Suprapubic skin (tissue), 4 donors: Measurements from ENCODE around the gene FOXRED1. TPM values are rescaled to one million over a fixed set of nuclear protein-coding genes. Genes with fewer than 3 reads are reported as not detected.

Experiments
- DNase-seq, 2 donors: peaks; one replicate each; pipeline ENCODE4 v3.0.0-alpha.2; 2019; ENCODE audit warnings: low spot score in 2 of 2
- H3K27ac ChIP-seq: fragments of 200-600 bp; sonication (generic); one replicate; pipeline ENCODE4 v1.5.1; 2019
- H3K27me3 ChIP-seq: fragments of 200-600 bp; sonication (generic); one replicate; pipeline ENCODE4 v1.5.1; 2019
- H3K36me3 ChIP-seq: fragments of 200-600 bp; sonication (generic); one replicate; pipeline ENCODE4 v1.5.1; 2019
- H3K4me1 ChIP-seq: fragments of 200-600 bp; sonication (generic); one replicate; pipeline ENCODE4 v1.5.1; 2019
- H3K4me3 ChIP-seq: fragments of 200-600 bp; sonication (generic); one replicate; pipeline ENCODE4 v1.5.1; 2019; ENCODE audit warnings: mild to moderate bottlenecking
- H3K9me3 ChIP-seq: fragments of 200-600 bp; sonication (generic); one replicate; pipeline ENCODE4 v1.5.1; 2019
- CTCF ChIP-seq, 2 donors: fragments of 200-600 bp in 1 of 2; fragments of 450-650 bp in 1 of 2; sonication (generic) in 1 of 2; IDR thresholded peaks; one replicate each; pipeline ENCODE4 v1.5.1; 2016 to 2019; ENCODE audit warnings: antibody characterized with exemption in 2 of 2, mild to moderate bottlenecking in 1 of 2, moderate library complexity in 1 of 2
- EP300 ChIP-seq: sonication (generic); formaldehyde crosslinking; IDR thresholded peaks from one replicate; pipeline ENCODE4 v1.6.1; 2017; ENCODE audit warnings: antibody characterized with exemption
- POLR2A ChIP-seq, 2 donors: fragments of 450-650 bp; IDR thresholded peaks; one replicate each; pipeline ENCODE4 v1.6.1; 2017; ENCODE audit warnings: antibody characterized with exemption in 2 of 2, mild to moderate bottlenecking in 2 of 2, moderate library complexity in 2 of 2
- POLR2AphosphoS5 ChIP-seq, 3 donors: sonication (generic); formaldehyde crosslinking; IDR thresholded peaks; one replicate each; pipeline ENCODE4 v1.6.1; 2017; ENCODE audit warnings: antibody characterized with exemption in 3 of 3
- WGBS: methylation state at CpG from one replicate; pipeline ENCODE4 v1.1.5; 2018; 5-methylcytosine and 5-hydroxymethylcytosine counted together
- total RNA-seq, 4 donors: library from RNA; depleted of rRNA; stranded (reverse); fragments of >200 nt; gene quantifications; one replicate each; pipeline ENCODE4 v1.1.0, GENCODE V29; 2016

Gene FOXRED1
- total RNA-seq, 4 donors from 2014 or later, result 7.7 to 22.9 (median 18.9) TPM

DNA sequence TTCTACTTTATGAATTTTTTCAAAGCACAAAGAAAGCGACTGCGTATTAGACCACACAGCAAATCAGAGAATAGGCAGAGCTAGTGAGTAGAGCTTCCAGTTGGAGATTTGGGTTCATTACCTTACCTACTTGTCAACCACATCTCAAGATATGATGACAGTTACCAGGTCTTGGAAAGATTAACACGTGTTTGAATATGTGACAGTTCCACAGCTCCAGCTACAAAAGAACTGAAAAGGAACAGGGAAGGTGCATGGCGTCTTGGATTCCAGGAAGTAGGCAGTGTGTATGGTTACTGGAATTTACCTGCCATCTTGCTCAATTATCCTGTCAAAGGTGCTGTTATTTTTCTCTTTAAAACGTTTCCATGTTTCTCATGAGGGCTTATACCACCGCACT lies 19.3 kb downstream of the FOXRED1 start:
- TF ChIP-seq POLR2AphosphoS5 (IDR thresholded peaks at IDR 0.05) (no peak), POLR2A (IDR thresholded peaks at IDR 0.05) (no peak), CTCF (IDR thresholded peaks at IDR 0.05) (no peak), EP300 (no peak)
- WGBS, result 85% methylated on average over 6 of the region's 6 CpGs
- H3K27me3 ChIP-seq, result no peaks in the 10 kb centered on the region
- no peak for DNase-seq
- no peak overlapping the region for H3K4me3 ChIP-seq
- H3K9me3 ChIP-seq, result no peaks in the 10 kb centered on the region
- H3K4me1 ChIP-seq, result peaks cover 17% of the 10 kb centered on the region
- no peak overlapping the region for H3K27ac ChIP-seq
- H3K36me3 ChIP-seq, result peaks cover 51% of the 10 kb centered on the region

DNA sequence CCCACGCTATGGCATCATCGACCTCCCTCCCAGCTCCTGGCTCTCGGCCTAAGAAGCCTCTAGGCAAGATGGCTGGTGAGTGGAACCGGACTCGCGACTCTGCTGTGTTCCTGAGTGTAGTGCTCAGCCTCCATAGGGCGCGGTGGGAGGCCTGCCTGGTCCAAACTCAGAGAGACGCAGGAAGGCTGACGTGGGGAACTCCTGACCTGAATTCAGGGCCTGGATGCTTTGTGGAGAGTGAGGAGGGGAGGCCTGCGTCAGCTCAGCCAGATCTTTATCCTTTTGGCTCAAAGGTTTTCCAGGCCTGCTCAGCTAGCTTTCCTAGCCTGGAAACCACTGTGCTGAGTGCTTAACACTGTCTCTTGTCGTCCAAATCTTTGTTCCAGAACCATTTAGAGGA lies 21.9 kb downstream of the FOXRED1 start:
- Histone ChIP-seq H3K27me3 (no peaks in the 10 kb centered on the region), H3K27ac (no peak overlapping the region), H3K36me3 (peaks cover 73% of the 10 kb centered on the region), H3K9me3 (no peaks in the 10 kb centered on the region), H3K4me3 (no peak overlapping the region), H3K4me1 (no peaks in the 10 kb centered on the region)
- TF ChIP-seq CTCF (IDR thresholded peaks at IDR 0.05) (no peak), POLR2A (IDR thresholded peaks at IDR 0.05) (no peak), POLR2AphosphoS5 (IDR thresholded peaks at IDR 0.05) (no peak), EP300 (no peak)
- no peak for DNase-seq
- WGBS, result 82% methylated on average over 12 of the region's 12 CpGs

DNA sequence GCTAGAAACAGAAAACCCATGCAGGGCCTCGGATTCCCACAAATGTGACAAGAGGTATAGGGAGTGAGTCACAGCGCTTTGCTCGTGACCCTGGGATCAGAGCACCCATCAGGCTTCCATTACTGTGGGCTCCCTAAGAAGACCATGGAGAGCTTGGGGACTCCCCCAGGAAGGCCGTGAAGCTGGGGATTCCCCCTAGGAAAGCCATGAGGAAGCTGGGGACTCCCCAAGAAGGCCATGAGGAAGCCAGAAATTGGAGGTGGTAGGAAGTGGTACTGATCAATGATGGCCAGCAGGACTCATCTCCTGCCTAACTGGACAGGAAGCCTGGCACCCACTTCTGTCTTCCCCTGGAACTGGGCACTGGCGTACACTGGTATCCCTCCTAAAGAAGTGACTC lies 24.8 kb downstream of the FOXRED1 start:
- 87% methylated on average over 4 of the region's 5 CpGs for WGBS
- H3K36me3 ChIP-seq, result peaks cover 73% of the 10 kb centered on the region
- no peak overlapping the region for H3K27ac ChIP-seq
- H3K9me3 ChIP-seq, result no peaks in the 10 kb centered on the region
- TF ChIP-seq POLR2A (IDR thresholded peaks at IDR 0.05) (no peak), POLR2AphosphoS5 (IDR thresholded peaks at IDR 0.05) (no peak), CTCF (IDR thresholded peaks at IDR 0.05) (no peak), EP300 (no peak)
- H3K4me1 ChIP-seq, result no peaks in the 10 kb centered on the region
- H3K27me3 ChIP-seq, result no peaks in the 10 kb centered on the region
- DNase-seq, result no peak
- no peak overlapping the region for H3K4me3 ChIP-seq

GRCh38 chr11:126297004-126297403 lies 28.1 kb downstream of the FOXRED1 start:
- Histone ChIP-seq H3K4me3 (no peak overlapping the region), H3K4me1 (no peaks in the 10 kb centered on the region), H3K27ac (no peak overlapping the region), H3K36me3 (peaks cover 49% of the 10 kb centered on the region), H3K9me3 (no peaks in the 10 kb centered on the region), H3K27me3 (no peaks in the 10 kb centered on the region)
- DNase-seq, result no peak
- TF ChIP-seq POLR2A (IDR thresholded peaks at IDR 0.05) (no peak), CTCF (IDR thresholded peaks at IDR 0.05) (no peak), EP300 (no peak), POLR2AphosphoS5 (IDR thresholded peaks at IDR 0.05) (no peak)
- WGBS, result 50% methylated on average over 2 of the region's 2 CpGs

DNA sequence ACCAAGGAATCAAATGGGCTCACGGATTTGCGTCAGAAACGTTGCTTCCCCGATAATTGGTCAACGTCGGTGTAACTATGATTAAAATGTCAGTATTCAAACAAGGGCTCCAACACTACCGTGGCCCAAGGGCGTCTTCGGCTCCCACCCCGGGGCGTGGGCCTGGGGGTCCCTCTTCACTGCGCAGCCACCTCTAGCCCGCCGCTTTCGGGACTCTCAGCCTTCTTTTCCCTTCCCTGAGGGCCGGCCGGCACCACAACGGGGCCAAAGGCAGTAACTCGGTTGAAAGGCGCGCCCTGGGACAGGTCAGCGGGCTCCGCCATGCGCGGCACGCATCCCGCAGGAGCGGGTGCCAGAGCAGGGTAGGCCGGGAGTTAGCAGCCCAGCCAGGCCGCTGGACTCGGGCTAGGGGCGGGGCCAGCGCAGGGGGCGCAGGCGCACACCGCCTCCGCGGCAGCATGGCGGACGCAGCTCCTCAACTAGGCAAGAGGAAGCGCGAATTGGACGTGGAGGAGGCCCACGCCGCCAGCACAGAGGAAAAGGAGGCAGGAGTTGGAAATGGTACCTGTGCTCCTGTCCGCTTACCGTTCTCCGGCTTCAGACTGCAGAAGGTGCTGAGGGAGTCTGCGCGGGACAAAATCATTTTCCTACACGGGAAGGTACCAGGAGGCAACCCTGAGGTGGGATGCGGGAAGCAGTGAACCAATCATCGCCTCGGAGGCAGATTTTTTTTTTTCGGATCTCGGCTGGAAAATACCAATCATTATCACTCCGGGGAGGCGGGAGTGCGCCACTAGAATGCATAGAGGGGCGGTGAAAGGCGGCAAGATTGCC lies 34.9 kb downstream of the FOXRED1 start, which contains the start of gene DCPS:
TSS of gene DCPS (plus strand) at position 438 of the 834 bp plus-strand sequence. CDS start at position 459, 21 bp downstream.
- Histone ChIP-seq H3K27ac (peak within 1 kb of the TSS; percentile 93), H3K9me3 (no peaks in the 10 kb centered on the region), H3K27me3 (no peaks in the 10 kb centered on the region), H3K4me1 (peaks cover 15% of the 10 kb centered on the region), H3K36me3 (peaks cover 13% of the 10 kb centered on the region), H3K4me3 (peak within 1 kb of the TSS; percentile 78)
- DNase-seq, result peak; percentile 92
- WGBS, result 4% methylated on average over 27 of the region's 61 CpGs
- TF ChIP-seq CTCF (IDR thresholded peaks at IDR 0.05) (no peak), POLR2A (IDR thresholded peaks at IDR 0.05) (peak in 1 of 2 donors; percentile 43), EP300 (no peak), POLR2AphosphoS5 (IDR thresholded peaks at IDR 0.05) (peak in 2 of 3 donors; percentile 79 to 81)
